SU-DHL-6 (cell line): ENCODE data around the gene CHD9NB.
A peak's percentile ranks its signal among the peaks of the same experiment; 100 is the strongest.

ENCODE experiments used
- CTCF ChIP-seq: fragments of 200-600 bp; sonication (generic); IDR thresholded peaks from one replicate; pipeline ENCODE4 v1.5.1; 2017; ENCODE audit warnings: antibody characterized with exemption, mild to moderate bottlenecking, low read length, moderate library complexity; ENCODE audit not compliant: insufficient read depth, poor library complexity, severe bottlenecking
- EZH2phosphoT487 ChIP-seq: fragments of 200-600 bp; sonication (generic), shearing (Covaris generic); conservative IDR thresholded peaks from 2 replicates; pipeline ENCODE4 v1.6.1; 2018; ENCODE audit warnings: mild to moderate bottlenecking, antibody characterized with exemption, low read length, moderate library complexity, mixed read lengths

GRCh38 chr16:53022374-53022773 lies 30.3 kb downstream of the CHD9NB start:
- TF ChIP-seq CTCF (peak; percentile 23), EZH2phosphoT487 (no peak)
